GM12891 (cell line): Measurements from ENCODE around the gene DIS3L2.

Experiments used
- PAX5 ChIP-seq: IDR thresholded peaks from 2 replicates; pipeline ENCODE4 v1.6.1; 2011; ENCODE audit warnings: low read length, moderate library complexity, mild to moderate bottlenecking; ENCODE audit not compliant: insufficient read depth, severe bottlenecking
- POLR2A ChIP-seq: IDR thresholded peaks from 2 replicates; pipeline ENCODE4 v1.6.1; 2011; ENCODE audit warnings: low read depth, low read length, control low read depth
- POLR2AphosphoS5 ChIP-seq: IDR thresholded peaks from 2 replicates; pipeline ENCODE4 v1.6.1; 2011; ENCODE audit warnings: low read depth, low read length, control low read depth
- POU2F2 ChIP-seq: IDR thresholded peaks from 2 replicates; pipeline ENCODE4 v1.6.1; 2011; ENCODE audit warnings: low read depth, mild to moderate bottlenecking, control low read depth, low read length, moderate library complexity
- SPI1 ChIP-seq: IDR thresholded peaks from 2 replicates; pipeline ENCODE4 v1.6.1; 2011; ENCODE audit warnings: low read depth, low read length, control low read depth
- TAF1 ChIP-seq: IDR thresholded peaks from 2 replicates; pipeline ENCODE4 v1.6.1; 2011; ENCODE audit warnings: low read depth, low read length, control low read depth

DNA sequence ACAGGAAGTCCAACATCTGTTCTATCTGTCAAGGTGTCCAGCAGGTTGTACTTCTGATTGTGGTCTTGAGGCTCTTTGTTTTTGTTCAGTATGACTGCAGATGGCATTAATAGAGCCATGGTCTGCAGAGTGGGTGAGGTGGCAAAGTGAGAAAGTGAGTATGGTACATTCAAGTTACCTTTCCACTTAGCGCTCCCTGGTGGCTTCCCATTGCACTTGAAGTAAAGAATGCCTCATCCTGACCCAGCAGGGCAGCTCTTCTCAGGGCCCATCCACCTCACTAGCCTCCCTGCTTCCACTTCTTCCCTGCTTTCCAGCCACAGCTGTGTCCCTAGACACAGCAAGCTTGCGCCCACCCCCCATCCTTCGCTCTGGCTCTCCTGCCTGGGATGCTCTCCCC lies 269.0 kb downstream of the DIS3L2 start:
- TF ChIP-seq TAF1 (no peak), POLR2AphosphoS5 (no peak), POLR2A (no peak), SPI1 (no peak), PAX5 (no peak), POU2F2 (no peak)
